ENCODE data around the gene NBPF20.
A peak's percentile ranks its signal among the peaks of the same experiment; 100 is the strongest.
"Not testable (repeated sequence)": the region's sequence is repeated elsewhere in the genome, so short reads cannot be mapped to it uniquely, and the experiment has no call there.

Gene NBPF20, protein sequence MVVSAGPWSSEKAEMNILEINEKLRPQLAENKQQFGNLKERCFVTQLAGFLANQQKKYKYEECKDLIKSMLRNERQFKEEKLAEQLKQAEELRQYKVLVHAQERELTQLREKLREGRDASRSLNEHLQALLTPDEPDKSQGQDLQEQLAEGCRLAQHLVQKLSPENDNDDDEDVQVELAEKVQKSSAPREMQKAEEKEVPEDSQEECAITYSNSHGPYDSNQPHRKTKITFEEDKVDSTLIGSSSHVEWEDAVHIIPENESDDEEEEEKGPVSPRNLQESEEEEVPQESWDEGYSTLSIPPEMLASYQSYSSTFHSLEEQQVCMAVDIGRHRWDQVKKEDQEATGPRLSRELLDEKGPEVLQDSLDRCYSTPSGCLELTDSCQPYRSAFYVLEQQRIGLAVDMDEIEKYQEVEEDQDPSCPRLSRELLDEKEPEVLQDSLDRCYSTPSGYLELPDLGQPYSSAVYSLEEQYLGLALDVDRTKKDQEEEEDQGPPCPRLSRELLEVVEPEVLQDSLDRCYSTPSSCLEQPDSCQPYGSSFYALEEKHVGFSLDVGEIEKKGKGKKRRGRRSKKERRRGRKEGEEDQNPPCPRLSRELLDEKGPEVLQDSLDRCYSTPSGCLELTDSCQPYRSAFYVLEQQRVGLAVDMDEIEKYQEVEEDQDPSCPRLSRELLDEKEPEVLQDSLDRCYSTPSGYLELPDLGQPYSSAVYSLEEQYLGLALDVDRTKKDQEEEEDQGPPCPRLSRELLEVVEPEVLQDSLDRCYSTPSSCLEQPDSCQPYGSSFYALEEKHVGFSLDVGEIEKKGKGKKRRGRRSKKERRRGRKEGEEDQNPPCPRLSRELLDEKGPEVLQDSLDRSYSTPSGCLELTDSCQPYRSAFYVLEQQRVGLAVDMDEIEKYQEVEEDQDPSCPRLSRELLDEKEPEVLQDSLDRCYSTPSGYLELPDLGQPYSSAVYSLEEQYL (N-terminal part only)

DNA sequence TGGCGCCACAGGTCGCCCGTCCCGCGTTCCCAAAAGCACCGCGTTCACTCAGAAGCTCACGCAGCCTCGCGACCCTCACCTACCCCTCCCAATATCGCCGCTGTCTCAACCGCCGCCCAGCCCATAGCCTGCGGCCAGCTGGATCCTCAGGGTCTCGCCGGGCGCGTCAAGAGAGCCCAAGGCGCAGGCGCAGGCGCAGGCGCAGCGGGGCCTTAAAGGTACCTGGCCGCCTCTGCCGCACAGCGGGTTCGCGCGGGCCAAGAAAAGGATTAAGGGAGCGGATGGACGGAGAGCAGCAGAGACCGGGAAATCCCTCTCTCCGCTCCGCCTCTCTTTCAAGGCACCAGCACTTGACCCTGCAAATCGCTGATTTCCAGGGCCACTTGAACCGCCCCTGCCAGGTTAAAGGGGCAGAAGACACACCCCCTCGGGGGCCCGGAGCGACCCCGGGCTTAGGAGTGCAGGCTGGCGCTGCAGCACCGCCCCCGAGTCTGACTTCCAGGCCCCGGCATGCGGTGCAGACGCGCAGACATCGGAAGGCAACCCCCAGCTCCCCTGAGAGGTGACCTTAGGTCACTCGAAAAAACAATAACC, at the start of gene NBPF20:
NBPF20 (minus strand) TSS at position 168 of the 594 bp plus-strand sequence. CDS start 20,331 bp downstream, outside the sequence.
- DNase-seq, result peak; percentile 86

DNA sequence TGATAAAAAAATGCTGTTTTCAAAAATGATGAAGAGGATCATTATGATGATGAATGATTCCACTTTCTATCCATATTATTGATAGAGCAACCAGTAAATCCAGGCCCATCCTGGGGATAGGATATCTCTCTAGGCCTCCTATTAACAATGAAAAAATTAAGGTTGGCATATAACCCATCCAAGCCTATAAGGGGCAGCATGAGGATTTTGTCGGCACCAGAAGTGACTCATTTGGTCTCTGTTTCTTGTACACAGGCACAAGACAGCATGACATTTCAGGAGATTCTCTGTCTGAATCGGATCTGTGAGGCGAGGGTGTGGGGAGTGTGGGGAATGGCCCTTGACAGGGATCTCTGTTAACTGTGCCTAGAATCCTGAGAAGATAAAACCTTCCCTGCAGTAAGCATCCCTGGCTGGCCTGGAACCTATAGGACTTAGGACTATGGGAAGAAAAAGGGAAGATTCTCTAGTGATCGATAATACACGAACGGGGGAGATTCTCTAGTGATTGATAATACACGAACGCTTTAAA, 49.5 kb upstream of the NBPF20 start:
- DNase-seq, result not testable (repeated sequence)

DNA sequence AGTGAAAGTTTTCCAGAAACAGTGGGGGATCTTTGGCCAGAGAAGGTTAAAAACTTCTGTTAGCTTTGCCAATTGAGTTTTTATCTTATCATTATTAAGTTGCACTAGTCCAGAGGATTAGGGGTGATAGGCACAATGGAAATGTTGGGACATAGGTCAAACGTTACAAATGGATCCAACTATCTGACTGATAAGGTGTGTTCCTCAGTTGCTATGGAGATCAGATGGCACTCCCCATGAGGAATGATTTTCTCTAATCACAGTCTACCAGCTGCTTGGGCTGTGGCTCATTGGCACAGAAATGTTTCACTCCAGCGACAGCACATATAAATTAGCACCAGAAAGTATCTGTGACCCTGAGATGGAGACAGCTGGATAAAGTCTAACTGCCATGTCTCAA, 47.3 kb upstream of the NBPF20 start:
- not testable (repeated sequence) for DNase-seq

DNA sequence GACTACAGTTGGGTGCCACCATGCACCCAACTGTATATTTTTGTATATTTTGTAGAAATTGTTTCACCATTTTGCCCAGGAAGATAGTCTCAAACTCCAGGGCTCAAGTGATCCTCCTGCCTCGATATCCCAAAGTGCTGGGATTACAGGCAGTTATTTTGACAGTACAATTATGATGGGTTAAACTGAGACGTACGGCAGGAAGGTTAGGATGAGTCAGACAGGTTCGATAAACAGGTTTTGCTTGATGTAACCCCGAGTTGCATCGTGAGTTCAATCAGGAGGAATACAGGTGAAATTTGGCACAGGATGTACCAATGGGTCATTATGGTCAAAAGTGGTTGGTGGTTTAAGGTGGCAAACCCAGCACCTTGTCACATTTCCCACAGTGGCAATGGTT, 46.0 kb upstream of the NBPF20 start:
- DNase-seq, result not testable (repeated sequence)

DNA sequence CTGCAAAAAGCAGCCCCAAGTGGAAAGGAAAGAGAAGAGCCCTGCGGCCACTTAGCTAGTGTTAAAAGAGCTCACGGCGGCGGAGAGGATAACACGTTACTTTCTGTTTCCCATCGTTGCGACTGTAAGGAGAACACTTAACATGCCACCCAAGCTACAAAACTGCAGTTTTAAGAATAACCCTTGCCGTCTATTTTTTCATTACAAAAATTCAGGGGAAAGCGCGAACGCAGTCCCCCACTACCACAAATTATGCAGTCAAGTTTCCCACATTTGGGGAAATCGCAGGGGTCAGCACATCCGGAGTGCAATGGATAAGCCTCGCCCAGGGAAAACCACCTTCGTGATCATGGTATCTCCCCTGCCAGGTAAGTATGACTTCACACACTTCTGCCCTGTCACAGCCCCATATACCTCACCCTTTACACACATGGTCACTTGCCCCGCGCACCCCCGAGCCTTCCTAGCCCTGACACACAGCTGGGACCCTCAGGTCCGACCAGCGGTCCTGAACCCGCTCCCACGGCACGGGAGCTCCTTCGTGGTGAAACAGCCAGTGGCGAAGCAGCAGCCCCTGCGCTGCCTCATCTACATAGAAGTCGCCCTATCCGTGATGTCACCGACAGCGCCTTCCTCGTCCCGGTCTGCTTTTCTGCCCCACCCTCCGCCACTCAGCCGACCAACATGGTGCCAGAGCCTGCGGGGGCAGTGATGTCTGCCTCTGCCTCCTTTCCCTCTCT, 40.2 kb upstream of the NBPF20 start:
- peak; percentile 88 for DNase-seq

DNA sequence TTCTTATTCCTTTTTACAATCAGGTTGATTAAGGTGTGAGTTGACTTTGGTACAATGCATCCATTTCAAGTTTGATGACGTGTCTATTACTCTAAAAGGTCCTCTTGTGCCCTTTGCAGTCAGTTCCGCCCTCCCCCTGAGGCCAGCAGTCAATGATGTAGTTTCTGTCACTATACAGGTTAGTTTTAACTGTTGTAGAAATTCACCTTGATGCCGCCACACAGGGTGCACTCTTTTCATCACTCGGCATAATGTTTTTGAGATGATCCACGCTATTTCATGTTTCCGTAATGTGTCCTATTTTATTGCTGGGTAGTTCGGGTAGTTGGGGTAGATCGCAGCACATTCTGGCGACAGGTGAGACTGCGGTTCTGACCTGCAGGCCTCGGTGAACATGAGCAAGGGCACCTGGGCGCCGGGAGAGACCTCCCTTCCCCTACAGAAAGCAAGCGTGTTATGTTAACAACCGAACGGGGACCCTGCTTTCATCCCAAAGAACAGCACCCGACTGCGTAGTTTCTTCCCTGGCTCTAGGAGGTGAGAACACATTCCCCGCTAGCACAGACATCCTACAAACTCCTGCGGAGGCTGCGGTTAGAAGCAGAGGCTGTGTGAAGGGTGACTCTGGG, 39.4 kb upstream of the NBPF20 start:
- DNase-seq, result not testable (repeated sequence)

DNA sequence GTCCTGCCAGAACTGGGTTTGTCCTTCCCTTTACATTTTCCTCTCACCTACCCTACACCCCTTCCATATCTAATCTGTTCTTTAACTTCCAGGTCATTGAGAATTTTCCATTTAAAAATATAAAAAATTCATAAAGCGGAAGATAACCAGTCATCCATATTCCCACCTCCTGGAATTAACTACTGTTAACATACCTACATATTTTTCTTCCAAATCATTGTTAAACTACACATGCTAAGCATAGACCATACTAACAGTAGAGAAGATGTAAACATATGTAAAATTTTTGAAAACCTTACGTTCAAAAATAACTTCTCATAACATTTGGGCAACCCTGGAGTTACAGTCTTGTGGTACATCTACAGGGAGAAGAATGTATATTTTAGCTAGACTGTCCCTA, 38.6 kb upstream of the NBPF20 start:
- not testable (repeated sequence) for DNase-seq

DNA sequence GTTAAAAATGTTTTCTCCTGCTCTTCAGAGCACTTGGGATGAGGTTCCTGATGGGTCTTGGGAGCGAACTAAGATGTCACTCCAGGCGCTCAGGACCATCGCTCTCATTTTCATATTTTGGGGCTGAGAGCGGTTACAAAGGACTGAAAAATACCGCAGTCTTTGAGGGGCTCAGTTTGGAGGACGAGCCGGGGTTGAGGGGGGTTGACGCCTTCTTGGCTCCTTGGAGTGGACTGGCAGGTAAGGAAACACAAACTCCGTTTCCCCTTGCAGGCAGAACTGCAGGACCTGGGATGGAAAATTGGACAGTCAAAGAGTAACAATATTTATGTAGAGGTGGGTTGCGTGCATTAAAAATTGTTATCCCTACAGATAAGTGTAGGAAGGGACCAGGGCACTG, 35.3 kb upstream of the NBPF20 start:
- not testable (repeated sequence) for DNase-seq

DNA sequence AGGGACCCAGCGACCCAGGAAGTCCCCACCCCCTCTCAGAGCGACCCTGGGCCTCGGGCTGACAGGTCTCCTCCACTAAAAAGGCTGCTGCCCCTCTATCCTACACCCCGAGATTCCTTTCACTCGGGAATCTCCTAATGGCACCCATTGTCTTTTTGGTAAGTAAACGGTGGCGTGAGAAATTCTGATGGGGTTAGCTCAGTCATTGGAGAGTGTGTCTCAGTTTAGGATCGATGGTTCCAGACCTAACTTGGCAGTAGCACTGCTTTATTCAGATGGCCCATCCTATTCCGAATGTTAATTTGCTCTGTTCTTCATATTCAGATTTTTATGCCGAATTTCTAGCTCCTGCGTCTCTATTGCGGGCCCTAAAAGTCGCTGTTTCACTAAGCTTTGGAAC, 34.6 kb upstream of the NBPF20 start:
- DNase-seq, result not testable (repeated sequence)

DNA sequence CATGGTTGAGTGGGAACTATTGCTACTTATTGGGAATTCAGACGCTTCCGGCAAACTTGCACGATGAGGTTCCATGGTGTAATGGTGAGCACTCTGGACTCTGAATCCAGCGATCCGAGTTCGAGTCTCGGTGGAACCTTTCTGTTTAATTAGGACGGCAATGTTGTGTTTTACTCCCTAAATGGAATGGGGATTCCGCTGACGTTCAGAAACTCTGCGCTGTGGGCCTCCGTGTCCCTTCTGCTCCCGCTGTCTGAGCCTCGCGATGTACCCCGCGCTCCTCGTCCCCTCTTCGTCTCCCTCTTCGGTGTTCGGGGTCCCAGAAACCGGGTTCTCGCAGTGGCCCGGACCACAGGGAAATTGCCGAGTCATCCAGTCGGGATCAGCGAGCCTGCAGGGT, 34.2 kb upstream of the NBPF20 start:
- not testable (repeated sequence) for DNase-seq

DNA sequence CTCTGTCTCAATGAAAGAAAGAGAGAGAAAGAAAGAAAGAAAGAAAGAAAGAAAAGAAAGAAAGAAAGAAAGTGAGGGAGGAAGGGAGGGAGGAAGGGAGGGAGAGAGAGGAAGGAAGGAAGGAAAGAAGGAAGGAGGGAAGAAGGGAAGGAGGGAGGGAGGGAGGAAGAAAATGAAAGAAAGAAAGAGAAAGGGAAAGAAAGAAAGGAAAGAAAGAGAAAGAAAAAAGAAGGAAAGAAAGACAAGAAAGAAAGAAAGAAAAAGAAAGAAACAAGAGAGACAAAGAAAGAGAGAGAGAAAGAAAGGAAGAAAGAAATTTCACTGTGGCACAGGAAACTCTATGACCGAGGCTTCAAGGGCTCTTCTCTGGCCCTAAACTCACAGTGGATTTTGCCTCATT, 33.7 kb upstream of the NBPF20 start:
- not testable (repeated sequence) for DNase-seq

DNA sequence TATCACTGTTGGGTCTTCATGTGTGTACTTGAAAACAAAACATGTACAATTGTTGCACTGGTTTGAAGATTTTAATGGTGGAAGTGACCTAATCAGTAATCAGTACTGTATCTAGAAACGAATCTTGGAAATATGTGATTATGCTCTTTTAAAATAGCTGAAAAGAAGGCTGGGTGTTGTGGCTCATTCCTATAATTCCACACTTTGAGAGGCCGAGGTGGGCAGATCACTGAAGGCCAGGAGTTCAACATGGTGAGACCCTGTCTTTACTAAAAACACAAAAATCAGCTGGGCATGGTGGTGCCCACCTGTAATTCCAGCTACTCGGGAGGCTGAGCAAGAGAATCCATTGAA, 29.4 kb upstream of the NBPF20 start:
- DNase-seq, result not testable (repeated sequence)

DNA sequence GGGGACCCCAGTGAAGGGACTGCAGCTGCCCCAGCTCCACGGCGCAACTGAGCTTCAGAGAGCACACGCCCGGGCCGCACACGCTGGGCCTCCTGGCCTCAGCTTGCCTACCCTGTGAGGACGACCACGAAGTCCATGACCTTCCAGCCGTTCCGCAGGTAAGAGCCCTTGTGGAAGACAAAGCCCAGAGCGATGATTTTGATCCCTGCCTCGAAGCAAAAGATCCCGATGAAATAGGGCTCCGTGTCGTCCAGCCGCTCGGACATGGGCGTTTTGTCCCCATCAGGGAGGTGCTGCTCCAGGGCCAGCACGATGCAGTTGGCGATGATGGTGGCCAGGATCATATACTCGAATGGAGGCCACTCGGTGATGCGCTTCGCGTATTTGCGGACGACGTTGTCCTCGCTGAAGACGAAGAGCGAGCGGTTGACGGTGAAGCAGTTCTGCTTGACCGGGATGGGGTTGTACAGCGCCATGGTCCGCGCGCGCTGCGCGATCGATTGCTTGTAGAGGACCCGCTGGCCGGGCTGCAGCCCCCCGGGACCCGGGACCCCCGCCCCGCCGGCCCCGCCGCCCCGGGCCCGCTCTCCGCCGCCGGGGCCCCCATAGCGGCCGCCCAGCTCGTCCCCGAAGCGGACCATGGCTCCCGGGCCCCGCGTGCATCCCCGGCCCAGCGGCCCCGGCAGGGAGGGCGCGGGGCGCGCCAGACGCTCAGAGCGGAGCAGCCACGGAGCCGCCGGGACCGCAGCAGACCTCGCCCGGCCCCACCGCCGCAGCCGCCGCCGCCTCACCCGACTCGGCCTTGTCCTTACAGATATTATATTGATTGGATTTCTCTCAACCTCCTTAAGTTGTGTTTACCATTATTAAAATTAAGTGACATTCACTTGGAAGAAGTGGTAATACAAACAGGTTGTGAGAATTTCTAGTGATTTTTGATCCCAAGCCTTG, 28.7 kb upstream of the NBPF20 start:
- DNase-seq, result not testable (repeated sequence)

DNA sequence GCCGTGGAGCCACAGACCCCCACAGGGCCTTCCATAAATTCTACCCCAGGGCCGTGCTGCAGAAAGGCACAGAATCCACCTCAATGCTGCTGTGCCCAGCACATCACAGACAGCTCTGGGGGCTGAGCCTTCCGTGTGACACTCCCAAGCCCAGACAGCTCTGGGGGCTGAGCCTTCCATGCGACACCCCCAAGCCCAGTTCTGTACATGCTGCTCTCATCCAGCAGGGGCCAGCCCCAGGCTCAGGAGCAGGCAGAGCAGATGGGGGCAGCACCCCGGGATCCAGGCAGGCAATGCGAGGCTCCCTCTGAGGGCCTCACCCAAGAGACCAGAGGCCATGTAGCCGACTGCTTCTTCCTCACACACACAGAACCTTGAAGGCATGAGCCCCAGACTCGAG, 27.1 kb upstream of the NBPF20 start:
- not testable (repeated sequence) for DNase-seq

DNA sequence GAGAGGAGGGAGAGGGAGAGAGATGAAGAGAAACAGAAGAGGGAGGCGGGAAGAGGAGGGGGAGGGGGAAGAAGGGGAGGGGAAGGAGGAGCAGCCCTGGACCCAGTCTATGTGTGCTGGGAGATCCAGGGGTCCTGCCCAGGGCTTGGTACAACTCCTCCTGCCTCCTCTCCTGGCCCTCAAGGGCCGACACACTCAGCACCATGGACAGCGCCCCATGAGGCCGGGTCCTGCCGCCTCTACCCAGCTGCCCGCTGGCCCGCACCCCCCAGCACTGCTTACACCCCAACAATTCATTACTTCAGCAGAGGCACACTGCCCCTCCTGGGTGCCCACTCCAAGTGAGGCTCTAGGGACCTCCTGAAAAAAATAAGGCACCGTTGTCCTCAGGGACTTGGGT, 26.5 kb upstream of the NBPF20 start:
- DNase-seq, result peak; percentile 46

DNA sequence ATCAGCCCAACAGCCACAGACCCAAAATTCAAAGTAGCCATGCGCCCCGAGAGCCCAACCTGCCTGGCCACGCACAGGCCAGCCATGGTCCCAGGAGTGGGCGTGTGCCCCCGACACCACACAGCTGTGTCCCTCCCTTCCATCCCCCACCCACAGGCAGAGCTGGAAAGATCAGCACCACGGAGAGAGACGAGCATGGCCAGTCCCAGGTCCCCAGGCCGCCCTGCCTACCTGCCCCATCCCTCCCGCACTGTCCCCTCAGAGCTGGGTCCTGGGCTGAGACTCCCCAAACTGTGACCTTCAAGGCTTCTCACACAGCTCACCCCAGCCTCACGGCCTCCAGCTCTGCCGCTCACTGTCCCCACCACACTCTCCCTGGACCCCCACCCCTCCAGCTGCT, 19.8 kb upstream of the NBPF20 start:
- not testable (repeated sequence) for DNase-seq

DNA sequence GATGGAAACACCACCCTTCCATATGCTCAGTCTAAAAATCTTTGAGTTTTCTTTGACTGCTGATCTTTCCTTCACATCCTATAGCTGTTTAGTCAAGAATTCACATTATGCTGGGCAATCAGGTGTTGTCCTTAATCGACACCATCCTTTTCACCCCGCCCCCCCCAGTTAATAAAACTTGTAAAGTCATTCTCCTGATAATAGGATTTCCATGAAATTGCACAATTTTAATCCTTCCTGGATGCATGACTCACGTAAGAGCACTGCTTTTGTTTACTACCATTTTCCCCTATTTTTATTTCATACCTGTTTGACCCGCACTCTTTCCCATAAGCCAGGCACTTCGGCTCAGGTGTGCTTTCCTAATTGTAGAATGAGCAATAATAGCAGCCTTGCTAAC, 16.9 kb upstream of the NBPF20 start:
- DNase-seq, result not testable (repeated sequence)

DNA sequence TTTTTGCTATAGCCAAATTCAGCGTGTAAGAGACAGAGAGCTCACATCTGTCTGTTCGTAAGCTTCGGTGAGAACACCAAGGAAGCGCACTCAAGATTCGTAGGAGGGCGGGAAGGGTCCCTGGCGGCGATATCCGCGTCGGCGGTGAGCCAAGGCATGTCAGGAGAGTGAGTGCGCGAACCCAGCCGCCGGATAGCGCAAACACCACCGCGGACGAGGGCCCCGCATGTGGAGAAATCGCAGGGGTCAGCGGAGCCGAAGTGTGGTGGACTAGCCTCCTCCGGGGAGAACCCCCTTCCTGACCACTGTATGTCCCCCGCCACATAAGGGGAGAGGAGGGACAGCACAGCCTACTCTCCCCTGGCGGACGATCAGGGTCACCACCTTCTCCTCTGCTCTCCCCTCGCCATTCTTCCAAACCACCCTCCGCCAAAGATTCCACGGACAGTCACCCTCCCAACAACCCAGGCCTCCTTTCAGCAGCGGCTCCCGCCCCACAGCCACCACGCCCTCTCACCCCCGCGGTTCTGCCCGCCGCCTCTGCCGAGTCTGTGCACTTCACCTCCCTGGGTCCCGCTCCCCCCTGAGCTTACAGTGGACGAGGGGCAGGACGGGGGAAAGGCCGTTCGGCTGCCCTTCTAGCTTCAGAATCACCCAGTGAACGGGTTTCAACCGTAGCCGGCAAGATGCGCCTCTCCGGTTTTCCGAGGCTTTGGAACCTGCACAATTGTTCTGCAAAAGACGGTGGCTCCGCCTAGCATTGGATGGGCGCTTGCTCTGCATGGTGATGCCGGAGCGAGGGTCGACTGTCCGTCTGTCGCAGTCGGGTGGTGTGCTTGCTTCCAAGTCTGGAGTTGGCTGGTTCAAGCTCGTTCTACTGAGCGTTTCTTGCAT, 6.2 kb upstream of the NBPF20 start:
- DNase-seq, result peak; percentile 18

DNA sequence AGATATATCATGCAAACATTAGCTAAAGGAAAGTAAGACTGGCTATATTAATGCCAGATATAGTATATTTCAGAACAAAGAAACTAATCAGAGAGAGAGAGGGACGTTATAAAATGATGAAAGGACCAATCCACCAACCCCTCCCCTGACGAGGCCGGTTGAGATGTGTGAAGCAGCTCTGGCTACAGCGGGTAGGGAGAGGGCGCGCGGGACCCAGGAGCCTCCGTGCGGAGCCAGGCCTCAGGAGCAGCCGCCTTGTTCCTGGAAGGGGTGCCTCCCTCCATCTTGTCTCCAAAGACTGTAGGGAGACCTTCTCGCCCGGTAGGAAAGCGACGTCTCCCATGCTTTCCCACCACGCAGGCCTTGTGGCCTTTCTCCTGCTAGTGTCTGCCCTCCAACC, 5.4 kb upstream of the NBPF20 start:
- DNase-seq, result not testable (repeated sequence)

All from stimulated activated CD4-positive, alpha-beta T cell treated with anti-CD3 and anti-CD28 coated beads, Interleukin-15, amount 100 ng/mL, for 24 hours (primary cell).